ENCODE measurements around the gene FTO. TPM values are rescaled to one million over a fixed set of nuclear protein-coding genes. Genes with fewer than 3 reads are reported as not detected.

The FTO gene
- total RNA-seq, 1 donor from 2014 or later, result 65.8 TPM

GRCh38 chr16:53920988-53921387, 217.0 kb downstream of the FTO start:
- Mint-ChIP-seq H3K27me3 (no peaks in the 10 kb centered on the region), H3K36me3 (ENCODE audit: low read depth) (peaks cover 4% of the 10 kb centered on the region), H3K27ac (no peak overlapping the region), H3K4me1 (no peaks in the 10 kb centered on the region), H3K4me3 (no peak overlapping the region), H3K9me3 (no peaks in the 10 kb centered on the region)
- ChIA-PET CTCF (no interaction called here), POLR2A (no interaction called here)
- no peak for ATAC-seq (ENCODE audit: low read depth)
- intact Hi-C loops (cut with micrococcal nuclease), result no loop called here
- no peak for DNase-seq
- no peak for TF ChIP-seq CTCF (IDR thresholded peaks at IDR 0.05)

GRCh38 chr16:53922067-53922806, 218.3 kb downstream of the FTO start:
- H3K36me3 Mint-ChIP-seq (ENCODE audit: low read depth), result peaks cover 4% of the 10 kb centered on the region
- H3K9me3 Mint-ChIP-seq, result no peaks in the 10 kb centered on the region
- intact Hi-C loops (cut with micrococcal nuclease), result no loop called here
- CTCF ChIA-PET, result no interaction called here
- no peak for ATAC-seq (ENCODE audit: low read depth)
- H3K27ac Mint-ChIP-seq, result no peak overlapping the region
- TF ChIP-seq CTCF (IDR thresholded peaks at IDR 0.05), result no peak
- no peak overlapping the region for H3K4me3 Mint-ChIP-seq
- DNase-seq, result no peak
- no peaks in the 10 kb centered on the region for H3K27me3 Mint-ChIP-seq
- no peaks in the 10 kb centered on the region for H3K4me1 Mint-ChIP-seq
- POLR2A ChIA-PET, result no interaction called here

- Mint-ChIP-seq H3K4me1 (no peaks in the 10 kb centered on the region), H3K27ac (no peak overlapping the region), H3K27me3 (no peaks in the 10 kb centered on the region), H3K4me3 (no peak overlapping the region), H3K36me3 (ENCODE audit: low read depth) (peaks cover 4% of the 10 kb centered on the region), H3K9me3 (no peaks in the 10 kb centered on the region)
- ATAC-seq (ENCODE audit: low read depth) (no peak), DNase-seq (no peak)
- CTCF ChIA-PET, result no interaction called here
- intact Hi-C loops (cut with micrococcal nuclease), result no loop called here
- TF ChIP-seq CTCF (IDR thresholded peaks at IDR 0.05), result no peak
- POLR2A ChIA-PET, result no interaction called here
Measured at GRCh38 chr16:53922807-53923571, 219.0 kb downstream of the FTO start.

GRCh38 chr16:53924331-53925106, 220.6 kb downstream of the FTO start:
- TF ChIP-seq CTCF (IDR thresholded peaks at IDR 0.05), result no peak
- ChIA-PET CTCF (no interaction called here), POLR2A (interaction anchor here (0.7 kb wide), 1 partner anchor 370 kb away, joined by 4 read pairs; no protein-coding TSS in a partner anchor)
- no peaks in the 10 kb centered on the region for H3K9me3 Mint-ChIP-seq
- intact Hi-C loops (cut with micrococcal nuclease), result no loop called here
- H3K4me3 Mint-ChIP-seq, result no peak overlapping the region
- ATAC-seq (ENCODE audit: low read depth) (no peak), DNase-seq (no peak)
- peaks cover 4% of the 10 kb centered on the region for H3K36me3 Mint-ChIP-seq (ENCODE audit: low read depth)
- H3K27ac Mint-ChIP-seq, result no peak overlapping the region
- no peaks in the 10 kb centered on the region for H3K4me1 Mint-ChIP-seq
- H3K27me3 Mint-ChIP-seq, result no peaks in the 10 kb centered on the region

- TF ChIP-seq CTCF (IDR thresholded peaks at IDR 0.05), result no peak
- no peaks in the 10 kb centered on the region for H3K4me1 Mint-ChIP-seq
- CTCF ChIA-PET, result no interaction called here
- H3K27me3 Mint-ChIP-seq, result no peaks in the 10 kb centered on the region
- peaks cover 4% of the 10 kb centered on the region for H3K36me3 Mint-ChIP-seq (ENCODE audit: low read depth)
- intact Hi-C loops (cut with micrococcal nuclease), result no loop called here
- ATAC-seq (ENCODE audit: low read depth) (no peak), DNase-seq (no peak)
- POLR2A ChIA-PET, result interaction anchor here (0.7 kb wide), 1 partner anchor 370 kb away, joined by 4 read pairs; no protein-coding TSS in a partner anchor
- no peaks in the 10 kb centered on the region for H3K9me3 Mint-ChIP-seq
- no peak overlapping the region for H3K27ac Mint-ChIP-seq
- no peak overlapping the region for H3K4me3 Mint-ChIP-seq
Measured at GRCh38 chr16:53925107-53925410, 221.1 kb downstream of the FTO start.

All from activated B cell treated with CpG ODN at 0.5 μM for 24 hours (primary cell).